NCI-H2081 treated with DMSO at 0.1 percent for 48 hours (cell line): Measurements from ENCODE around the gene HBZ.
"Not testable (repeated sequence)": the region's sequence is repeated elsewhere in the genome, so short reads cannot be mapped to it uniquely, and the experiment has no call there.

ENCODE experiments used
- DNase-seq: peaks from one replicate; lab custom pipeline; 2025; lab: John Stamatoyannopoulos, UW

Gene HBZ

GRCh38 chr16:138049-138417, 14.4 kb upstream of the HBZ start:
- no peak for DNase-seq

DNA sequence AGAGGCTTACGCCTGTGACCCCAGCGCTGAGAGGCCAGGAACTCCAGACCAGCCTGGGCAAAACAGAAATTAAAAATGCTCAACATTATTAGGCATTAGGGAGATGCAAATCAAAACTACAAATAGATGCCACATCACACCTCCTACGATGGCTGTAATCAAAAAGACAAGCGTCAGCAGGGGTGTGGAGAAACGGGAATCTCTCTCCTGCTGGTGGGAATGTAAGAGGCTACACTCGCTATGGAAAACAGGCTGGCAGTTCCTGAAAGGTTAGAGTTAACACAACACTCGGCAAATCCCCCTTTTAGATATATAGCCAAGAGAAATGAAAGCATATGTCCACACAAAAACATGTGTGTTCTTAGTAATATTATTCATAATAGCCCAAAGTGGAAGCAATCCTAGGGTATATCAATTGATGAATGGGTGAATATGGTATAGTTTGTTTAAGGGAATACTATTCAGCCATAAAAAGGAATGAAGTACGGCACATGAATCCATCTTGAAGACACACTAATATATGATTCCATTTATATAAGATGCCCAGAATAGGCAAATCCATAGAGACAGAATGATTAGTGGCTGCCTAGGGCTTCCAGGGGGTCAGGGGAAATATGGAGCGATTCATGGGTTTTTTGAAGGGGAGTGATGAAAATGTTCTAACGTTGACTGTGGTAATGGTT, 12.1 kb upstream of the HBZ start:
- DNase-seq, result no peak

DNA sequence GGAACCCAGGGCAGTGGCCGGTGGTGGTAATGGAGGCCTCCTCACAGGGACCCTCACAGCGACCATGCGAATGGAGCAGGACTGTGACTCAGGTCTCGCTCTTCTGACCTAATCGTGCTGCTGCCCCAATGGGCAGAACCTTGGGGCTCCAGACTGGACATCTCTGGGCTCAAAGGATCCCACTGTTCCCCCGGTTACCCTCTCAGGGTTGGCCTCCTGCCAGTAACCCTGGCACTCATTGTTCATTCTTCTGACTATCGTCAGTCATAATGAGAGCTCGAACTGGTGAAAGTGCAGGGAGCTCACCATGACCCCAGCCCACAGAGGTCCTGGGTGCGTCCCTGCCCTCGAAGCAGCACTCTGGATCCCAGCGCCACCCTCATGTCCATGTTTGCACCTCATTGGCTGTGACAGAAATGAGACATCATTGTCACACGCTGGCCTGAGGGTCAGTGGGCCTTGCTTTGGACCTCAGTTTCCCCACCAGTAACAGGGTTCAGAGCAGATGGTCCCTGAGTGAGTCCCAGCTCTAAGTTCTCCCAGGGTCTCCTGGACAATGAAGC, 10.0 kb upstream of the HBZ start:
- DNase-seq, result no peak

DNA sequence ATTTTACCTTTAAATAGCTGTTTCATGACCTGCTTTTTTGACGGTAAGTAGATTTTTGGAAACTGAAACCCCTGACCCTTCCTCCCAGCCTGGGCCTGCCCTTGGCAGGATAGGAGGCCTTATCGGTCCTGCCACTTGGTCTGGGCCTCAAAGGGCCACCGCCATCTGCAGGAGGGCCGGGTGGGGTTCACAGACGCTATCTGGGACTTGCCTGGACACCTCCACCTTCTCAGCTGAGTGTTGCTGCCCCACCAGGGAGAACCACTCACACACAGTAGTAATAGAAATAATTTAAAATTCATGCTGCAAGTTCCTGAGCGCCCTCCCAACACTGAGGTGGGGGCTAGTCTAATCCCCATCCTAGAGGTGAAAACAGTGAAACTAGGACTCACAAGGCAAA, 9.4 kb upstream of the HBZ start:
- no peak for DNase-seq

DNA sequence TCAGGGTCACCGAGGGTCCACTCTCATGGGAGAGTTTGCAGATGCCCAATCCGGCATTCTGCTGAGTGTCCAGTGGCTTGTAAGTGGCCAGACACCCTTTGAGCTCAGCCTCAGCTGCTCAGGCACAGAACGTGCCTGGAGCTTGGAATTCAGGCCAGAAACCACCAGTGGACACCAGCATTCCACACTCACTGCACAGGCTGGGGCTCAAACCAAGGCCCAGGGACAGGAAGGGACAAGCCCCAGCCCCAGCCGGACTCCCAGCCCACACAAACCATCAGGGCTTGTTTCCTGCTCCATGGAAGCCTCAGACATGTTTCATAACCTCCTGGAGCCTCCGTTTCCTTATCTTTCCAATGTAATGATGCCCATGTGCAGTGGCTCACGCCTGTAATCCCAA, 9.0 kb upstream of the HBZ start:
- no peak for DNase-seq

DNA sequence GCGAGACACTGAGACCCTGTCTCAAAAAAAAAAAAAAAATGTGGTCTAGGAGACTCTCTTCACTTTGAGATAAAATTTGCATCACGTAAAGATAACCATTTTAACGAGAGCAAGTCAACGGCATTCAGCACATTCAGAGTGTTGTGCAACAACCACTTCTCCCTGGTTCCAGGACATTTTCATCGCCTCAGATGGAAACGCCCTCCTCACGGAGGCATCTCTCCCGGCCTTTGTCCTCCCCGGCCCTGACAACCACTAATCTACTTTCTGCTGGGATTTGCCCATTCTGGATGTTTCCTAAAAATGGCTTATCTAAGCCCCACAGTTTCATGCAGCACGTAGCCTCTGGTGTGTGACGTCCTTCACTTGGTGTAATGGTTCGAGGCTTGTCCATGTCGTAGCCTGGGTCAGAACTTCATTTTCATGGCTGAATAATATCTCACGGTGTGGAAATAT, 7.6 kb upstream of the HBZ start:
- DNase-seq, result no peak

DNA sequence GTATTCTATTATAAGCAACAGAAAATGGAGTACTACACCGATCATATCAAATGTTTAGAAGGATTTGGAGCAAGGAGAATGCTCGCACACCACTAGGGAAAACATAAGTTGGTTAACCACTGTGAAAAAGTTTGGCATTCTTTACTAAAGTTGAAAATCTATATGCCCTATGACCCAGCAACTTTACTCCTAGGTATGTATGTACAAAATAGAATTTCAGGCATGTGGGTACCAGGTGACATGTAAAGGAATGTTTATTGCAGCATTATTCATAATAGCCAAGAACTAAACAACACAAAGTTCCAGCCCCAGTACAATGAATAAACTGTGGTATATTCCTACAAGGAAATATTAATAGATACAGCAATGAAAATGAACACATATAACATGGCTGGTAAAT, 5.8 kb upstream of the HBZ start:
- no peak for DNase-seq

- no peak for DNase-seq
These were observed 3.3 kb upstream of the HBZ start for GRCh38 chr16:149024-149660.

DNA sequence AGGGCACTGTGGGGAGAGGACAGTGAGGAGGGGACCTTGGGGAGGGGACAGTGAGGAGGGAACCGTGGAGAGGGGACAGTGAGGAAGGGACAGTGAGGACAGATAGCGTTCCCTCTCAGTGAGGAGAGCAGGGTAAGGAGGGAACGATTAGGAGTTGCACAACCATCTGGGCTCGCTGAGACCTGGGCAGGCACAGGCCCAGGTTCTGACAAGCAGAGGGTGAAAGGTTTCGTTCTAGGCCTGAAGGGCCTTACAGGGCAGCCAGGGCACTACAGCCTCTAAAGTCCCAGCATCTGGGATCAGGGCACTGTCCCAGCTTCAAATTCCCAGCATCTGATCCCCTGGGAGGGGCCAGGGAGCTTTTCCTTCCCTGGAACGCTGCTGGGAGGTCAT, 681 bp downstream of the HBZ start:
- DNase-seq, result not testable (repeated sequence)

GRCh38 chr16:153550-154216, 1.2 kb downstream of the HBZ start:
- DNase-seq, result not testable (repeated sequence)

DNA sequence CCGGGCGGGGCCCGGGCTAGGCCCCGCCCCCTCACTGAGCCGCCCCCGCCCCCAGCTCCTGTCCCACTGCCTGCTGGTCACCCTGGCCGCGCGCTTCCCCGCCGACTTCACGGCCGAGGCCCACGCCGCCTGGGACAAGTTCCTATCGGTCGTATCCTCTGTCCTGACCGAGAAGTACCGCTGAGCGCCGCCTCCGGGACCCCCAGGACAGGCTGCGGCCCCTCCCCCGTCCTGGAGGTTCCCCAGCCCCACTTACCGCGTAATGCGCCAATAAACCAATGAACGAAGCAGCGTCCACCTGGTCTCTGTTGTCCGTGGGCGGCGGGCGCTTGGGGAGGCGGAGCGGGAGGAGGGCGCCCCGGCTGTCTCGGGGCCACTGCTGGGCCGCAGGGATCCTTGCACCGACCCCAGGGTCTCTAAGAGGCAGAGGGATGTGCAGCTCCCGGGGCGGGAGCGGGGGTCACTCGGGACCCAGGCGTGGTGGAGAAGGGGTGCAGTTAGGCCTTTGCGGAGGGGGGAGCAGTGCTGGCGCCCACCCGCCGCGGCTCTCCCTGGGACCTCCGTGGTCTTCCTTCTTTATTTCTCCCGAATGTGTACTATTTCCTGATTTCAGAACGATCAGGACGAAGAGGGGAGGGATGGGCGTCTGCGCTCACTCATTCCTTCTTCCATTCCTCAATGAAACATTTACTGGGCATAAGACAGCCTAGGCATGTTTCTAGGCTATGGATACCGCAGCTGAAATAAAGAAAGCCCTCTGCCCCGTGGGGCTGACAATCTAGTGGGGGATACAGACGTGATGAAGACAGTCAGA, 2.0 kb downstream of the HBZ start:
- no peak for DNase-seq

DNA sequence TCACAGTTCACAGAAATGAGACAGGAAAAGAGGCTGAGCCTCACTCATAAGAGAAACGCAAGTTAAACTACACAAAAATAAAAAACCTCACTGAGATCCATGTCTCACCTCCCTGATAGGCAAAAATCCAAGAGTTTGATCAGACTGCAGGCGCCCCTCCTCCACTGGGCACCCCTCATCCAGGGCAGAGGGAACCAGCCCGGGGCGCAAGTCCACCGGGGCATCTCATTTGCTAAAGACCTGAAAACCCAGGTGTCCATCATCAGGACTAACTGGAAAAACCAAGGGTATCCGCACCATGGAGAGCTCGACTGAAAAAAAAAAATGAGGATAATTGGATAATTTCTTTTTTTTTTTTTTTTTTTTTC, 2.6 kb downstream of the HBZ start:
- DNase-seq, result no peak

GRCh38 chr16:159136-159849, 6.8 kb downstream of the HBZ start:
- DNase-seq, result no peak

- not testable (repeated sequence) for DNase-seq
These were observed 7.8 kb downstream of the HBZ start for GRCh38 chr16:160242-160641.

DNA sequence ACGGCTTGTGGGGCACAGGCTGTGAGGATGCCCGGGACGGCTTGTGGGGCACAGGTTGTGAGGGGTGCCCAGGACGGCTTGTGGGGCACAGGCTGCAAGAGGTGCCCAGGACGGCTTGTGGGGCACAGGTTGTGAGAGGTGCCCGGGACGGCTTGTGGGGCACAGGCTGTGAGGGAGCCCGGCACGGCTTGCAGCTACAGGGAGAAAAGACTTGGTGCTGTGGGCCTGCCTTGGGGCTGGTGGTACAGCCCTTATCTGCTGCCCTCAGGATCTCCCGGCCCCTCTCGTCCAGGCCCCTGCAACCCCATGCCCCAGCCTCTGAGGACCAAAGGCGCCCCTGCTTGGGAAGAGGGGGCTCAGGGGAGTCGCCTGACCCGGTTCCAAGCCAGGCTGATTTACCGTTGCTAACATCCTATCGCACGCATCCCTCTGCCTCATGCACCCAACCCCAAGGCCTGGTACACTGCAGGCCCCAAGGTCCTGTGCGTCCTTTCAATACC, 8.3 kb downstream of the HBZ start:
- DNase-seq, result no peak

GRCh38 chr16:162271-162991, 10.0 kb downstream of the HBZ start:
- no peak for DNase-seq

DNA sequence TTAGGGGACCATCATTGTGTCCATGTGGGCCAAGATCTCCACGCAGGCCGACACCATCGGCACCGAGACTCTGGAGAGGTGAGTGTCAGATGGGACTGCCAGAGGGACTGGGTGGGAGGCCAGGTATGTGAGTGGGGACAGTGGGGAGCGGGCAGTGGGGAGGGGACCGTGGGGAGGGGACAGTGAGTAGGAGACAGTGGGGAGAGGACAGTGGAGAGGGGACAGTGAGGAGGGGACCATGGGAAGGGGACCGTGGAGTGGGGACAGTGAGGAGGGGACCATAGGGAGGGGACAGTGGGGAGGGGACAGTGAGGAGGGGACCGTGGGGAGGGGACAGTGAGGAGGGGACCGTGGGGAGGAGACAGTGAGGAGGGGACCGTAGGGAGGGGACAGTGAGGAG, 10.7 kb downstream of the HBZ start:
- DNase-seq, result not testable (repeated sequence)

DNA sequence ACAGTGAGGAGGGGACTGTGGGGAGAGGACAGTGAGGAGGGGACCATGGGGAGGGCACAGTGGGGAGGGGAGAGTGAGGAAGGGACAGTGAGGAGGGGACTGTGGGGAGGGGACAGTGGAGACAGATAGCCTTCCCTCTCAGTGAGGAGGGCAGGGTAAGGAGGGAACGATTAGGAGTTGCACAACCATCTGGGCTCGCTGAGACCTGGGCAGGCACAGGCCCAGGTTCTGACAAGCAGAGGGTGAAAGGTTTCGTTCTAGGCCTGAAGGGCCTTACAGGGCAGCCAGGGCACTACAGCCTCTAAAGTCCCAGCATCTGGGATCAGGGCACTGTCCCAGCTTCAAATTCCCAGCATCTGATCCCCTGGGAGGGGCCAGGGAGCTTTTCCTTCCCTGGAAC, 11.3 kb downstream of the HBZ start:
- not testable (repeated sequence) for DNase-seq

DNA sequence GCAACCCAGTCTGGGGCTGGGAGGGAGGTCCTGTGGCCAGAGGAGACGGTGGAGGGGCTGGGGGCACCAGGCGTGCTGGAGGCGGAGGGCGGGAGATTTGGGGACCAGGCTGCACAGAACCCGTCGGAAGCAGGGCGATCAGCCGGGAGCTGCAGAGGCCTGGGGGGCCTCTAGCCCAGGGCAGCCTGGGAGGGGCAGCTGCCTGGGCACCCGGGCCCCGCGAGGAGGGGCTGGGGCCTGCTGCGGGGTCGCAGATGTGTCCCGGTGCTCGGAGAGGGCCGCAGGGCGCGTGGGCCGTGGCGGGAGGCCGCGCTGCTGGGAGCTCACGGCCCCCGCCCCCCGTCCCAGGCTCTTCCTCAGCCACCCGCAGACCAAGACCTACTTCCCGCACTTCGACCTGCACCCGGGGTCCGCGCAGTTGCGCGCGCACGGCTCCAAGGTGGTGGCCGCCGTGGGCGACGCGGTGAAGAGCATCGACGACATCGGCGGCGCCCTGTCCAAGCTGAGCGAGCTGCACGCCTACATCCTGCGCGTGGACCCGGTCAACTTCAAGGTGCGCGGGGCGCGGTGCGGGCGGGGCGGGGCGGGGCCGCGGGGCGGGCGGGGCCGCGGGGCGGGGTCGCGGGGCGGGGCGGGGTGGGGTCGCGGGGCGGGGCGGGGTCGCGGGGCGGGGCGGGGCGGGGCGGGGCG, 11.8 kb downstream of the HBZ start:
- DNase-seq, result not testable (repeated sequence)
